Lower leg skin (tissue), 4 donors: ENCODE results near the gene SLC25A39. TPM values are rescaled to one million over a fixed set of nuclear protein-coding genes. Genes with fewer than 3 reads are reported as not detected.
"Not testable (repeated sequence)": the region's sequence is repeated elsewhere in the genome, so short reads cannot be mapped to it uniquely, and the experiment has no call there.

Experiments
- DNase-seq, 2 donors: peaks; one replicate each; pipeline ENCODE4 v3.0.0-alpha.2; 2019; ENCODE audit warnings: low spot score in 2 of 2
- H3K4me3 ChIP-seq: fragments of 200-600 bp; sonication (generic); 2 replicates; pipeline ENCODE4 v1.5.1; 2017; ENCODE audit warnings: mild to moderate bottlenecking, low read depth; ENCODE audit not compliant: poor library complexity, severe bottlenecking
- CTCF ChIP-seq, 3 donors: fragments of 450-650 bp; IDR thresholded peaks; one replicate each; pipeline ENCODE4 v1.5.1; 2016; ENCODE audit warnings: antibody characterized with exemption in 3 of 3, mild to moderate bottlenecking in 3 of 3, moderate library complexity in 2 of 3
- POLR2A ChIP-seq, 2 donors: fragments of 450-650 bp; IDR thresholded peaks; one replicate each; pipeline ENCODE4 v1.6.1; 2016 to 2017; ENCODE audit warnings: antibody characterized with exemption in 2 of 2, mild to moderate bottlenecking in 1 of 2, moderate library complexity in 1 of 2
- WGBS, 2 donors: methylation state at CpG; one replicate each; pipeline ENCODE4 v1.1.5; 2018; 5-methylcytosine and 5-hydroxymethylcytosine counted together
- intact Hi-C: fragments of 100-400 bp; cut with DNase I; formaldehyde crosslinking; loops from one replicate; pipeline ENCODE4 v1.15.0; 2023; ENCODE audit warnings: low total_unique reads
- total RNA-seq, 4 donors: library from RNA; depleted of rRNA; stranded (reverse); fragments of >200 nt; gene quantifications; one replicate each; pipeline ENCODE4 v1.1.0, GENCODE V29; 2016

Gene SLC25A39
- 100 to 1,000 TPM in 1 of 4 donors, 10 to 100 TPM in 3; 73.4 to 113 (median 90.0) TPM for total RNA-seq

- DNase-seq: peak; percentile 90 to 99
- 0 to 2% methylated on average over 25 to 41 of the region's 85 CpGs for WGBS, 2 donors
- intact Hi-C loops: loop anchor here (5.0 kb wide), 1 partner anchor 107 kb away; the partner anchor contains the start of gene UBTF
- TF ChIP-seq CTCF (IDR thresholded peaks at IDR 0.05): no peak
- TF ChIP-seq POLR2A (IDR thresholded peaks at IDR 0.05): no peak
- H3K4me3 ChIP-seq: peak within 1 kb of the TSS; percentile 74
Measured at GRCh38 chr17:44324571-44325275, at the start of gene SLC25A39. Gene SLC25A39 (minus strand): TSS chr17:44324823. CDS start chr17:44323562, 1,261 bp downstream.

GRCh38 chr17:44372036-44372435 is 47.4 kb upstream of the SLC25A39 start:
- 73 to 74% methylated on average over 10 of the region's 10 CpGs for WGBS, 2 donors
- H3K4me3 ChIP-seq: no peak overlapping the region
- no peak for TF ChIP-seq CTCF (IDR thresholded peaks at IDR 0.05)
- no peak for TF ChIP-seq POLR2A (IDR thresholded peaks at IDR 0.05)
- intact Hi-C loops: no loop called here
- no peak for DNase-seq

- WGBS, 2 donors: 60 to 63% methylated on average over 17 of the region's 17 CpGs
- intact Hi-C loops, H3K4me3 ChIP-seq, DNase-seq: not testable (repeated sequence)
Measured at GRCh38 chr17:44369414-44370023, 44.9 kb upstream of the SLC25A39 start.

- 68 to 75% methylated on average over 10 to 12 of the region's 42 CpGs for WGBS, 2 donors
- intact Hi-C loops, H3K4me3 ChIP-seq, DNase-seq: not testable (repeated sequence)
Measured at GRCh38 chr17:44368391-44369243, 44.0 kb upstream of the SLC25A39 start.

- intact Hi-C loops: no loop called here
- no peak overlapping the region for H3K4me3 ChIP-seq
- WGBS, 2 donors: 38 to 48% methylated on average over 7 of the region's 7 CpGs
- no peak for DNase-seq
- no peak for TF ChIP-seq POLR2A (IDR thresholded peaks at IDR 0.05)
- TF ChIP-seq CTCF (IDR thresholded peaks at IDR 0.05): no peak
Measured at GRCh38 chr17:44367231-44367979, 42.8 kb upstream of the SLC25A39 start.

- H3K4me3 ChIP-seq, DNase-seq, intact Hi-C loops: not testable (repeated sequence)
- WGBS, 2 donors: 83 to 96% methylated on average over 5 of the region's 5 CpGs
Measured at GRCh38 chr17:44365051-44365450, 40.4 kb upstream of the SLC25A39 start.
